ENCODE measurements around the gene ADAM12. TPM values are rescaled to one million over a fixed set of nuclear protein-coding genes. Genes with fewer than 3 reads are reported as not detected.

Gene ADAM12
- total RNA-seq, 1 experiment from 2014 or later, result 16.8 TPM

DNA sequence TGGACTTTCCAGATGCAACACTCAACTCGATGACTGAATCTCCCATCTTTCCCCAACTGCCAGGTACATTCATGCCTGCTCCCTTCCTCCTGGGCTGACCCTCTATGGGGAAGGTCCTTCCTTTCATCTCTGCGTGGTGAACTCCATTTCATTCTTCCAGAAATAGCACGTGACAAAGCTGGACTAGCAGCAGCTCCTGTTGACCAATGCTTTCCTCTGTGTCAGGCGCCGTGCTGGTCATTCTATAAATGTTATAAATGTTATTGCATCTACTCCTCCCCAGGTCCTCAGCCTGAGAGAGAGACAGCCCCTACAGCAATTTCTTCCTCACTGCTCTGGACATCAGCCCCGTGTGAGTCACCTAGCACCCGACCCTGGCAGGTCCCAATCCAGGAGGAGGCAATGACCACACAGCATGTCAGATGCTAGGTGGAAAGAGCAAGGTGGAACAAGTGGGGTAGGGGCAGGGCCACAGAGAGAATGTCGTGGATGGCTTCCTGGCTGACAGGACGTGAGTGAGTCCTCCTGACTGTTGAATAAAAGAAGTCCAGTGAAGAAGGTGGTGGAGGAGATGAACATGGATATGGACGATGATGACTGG is 178.1 kb downstream of the ADAM12 start:
- Histone ChIP-seq H3K79me2 (ENCODE audit: low read depth) (no peaks in the 10 kb centered on the region), H3K27me3 (ENCODE audit: insufficient read depth, low read depth) (no peaks in the 10 kb centered on the region), H3K4me3 (no peak overlapping the region), H4K20me1 (ENCODE audit: insufficient read depth) (no peaks in the 10 kb centered on the region), H3K27ac (no peak overlapping the region), H3K9me3 (ENCODE audit: insufficient read depth, low read depth) (no peaks in the 10 kb centered on the region), H2AFZ (no peak overlapping the region), H3K36me3 (ENCODE audit: low read depth) (no peaks in the 10 kb centered on the region), H3F3A (ENCODE audit: insufficient read depth, low read depth) (peaks cover 3% of the 10 kb centered on the region), H3K4me2 (no peak overlapping the region), H3K9me2 (ENCODE audit: insufficient read depth) (no peaks in the 10 kb centered on the region), H3K4me1 (replicated peaks; ENCODE audit: insufficient read depth) (peaks cover 10% of the 10 kb centered on the region)
- ChIA-PET POLR2A (ENCODE audit: unreplicated experiment) (no interaction called here), CTCF (no interaction called here)
- no TSS peak for BruUV-seq (replicated peaks)
- intact Hi-C loops (cut with micrococcal nuclease; ENCODE audit: unreplicated experiment), result no loop called here
- no peak for DNase-seq
- no peak for TF ChIP-seq EZH2 (IDR thresholded peaks at IDR 0.05; ENCODE audit: low read depth)
- TF ChIP-seq, protein P1, sequence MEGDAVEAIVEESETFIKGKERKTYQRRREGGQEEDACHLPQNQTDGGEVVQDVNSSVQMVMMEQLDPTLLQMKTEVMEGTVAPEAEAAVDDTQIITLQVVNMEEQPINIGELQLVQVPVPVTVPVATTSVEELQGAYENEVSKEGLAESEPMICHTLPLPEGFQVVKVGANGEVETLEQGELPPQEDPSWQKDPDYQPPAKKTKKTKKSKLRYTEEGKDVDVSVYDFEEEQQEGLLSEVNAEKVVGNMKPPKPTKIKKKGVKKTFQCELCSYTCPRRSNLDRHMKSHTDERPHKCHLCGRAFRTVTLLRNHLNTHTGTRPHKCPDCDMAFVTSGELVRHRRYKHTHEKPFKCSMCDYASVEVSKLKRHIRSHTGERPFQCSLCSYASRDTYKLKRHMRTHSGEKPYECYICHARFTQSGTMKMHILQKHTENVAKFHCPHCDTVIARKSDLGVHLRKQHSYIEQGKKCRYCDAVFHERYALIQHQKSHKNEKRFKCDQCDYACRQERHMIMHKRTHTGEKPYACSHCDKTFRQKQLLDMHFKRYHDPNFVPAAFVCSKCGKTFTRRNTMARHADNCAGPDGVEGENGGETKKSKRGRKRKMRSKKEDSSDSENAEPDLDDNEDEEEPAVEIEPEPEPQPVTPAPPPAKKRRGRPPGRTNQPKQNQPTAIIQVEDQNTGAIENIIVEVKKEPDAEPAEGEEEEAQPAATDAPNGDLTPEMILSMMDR (conservative IDR thresholded peaks at IDR 0.05), result no peak

DNA sequence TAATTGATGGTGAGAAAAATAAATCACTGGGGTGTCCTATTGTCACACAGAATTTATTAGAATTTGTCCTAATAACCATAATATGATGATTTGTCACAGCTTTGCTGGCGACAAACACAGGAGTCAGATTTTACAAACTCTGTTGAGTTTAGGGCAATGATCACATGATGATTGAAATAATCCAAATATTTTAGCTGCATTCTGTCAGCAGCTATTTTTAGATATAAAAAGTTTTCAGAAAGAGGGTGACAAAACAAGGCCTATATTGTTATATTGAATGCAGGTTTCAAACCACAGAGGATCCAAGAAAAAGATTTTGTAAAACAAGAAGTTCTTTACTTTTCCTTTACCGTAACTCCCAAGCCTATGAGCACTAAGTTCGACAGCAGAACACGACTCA is 178.8 kb downstream of the ADAM12 start:
- BruUV-seq (replicated peaks), result no TSS peak
- Histone ChIP-seq H2AFZ (no peak overlapping the region), H3K27ac (no peak overlapping the region), H3K79me2 (ENCODE audit: low read depth) (no peaks in the 10 kb centered on the region), H3K27me3 (ENCODE audit: insufficient read depth, low read depth) (no peaks in the 10 kb centered on the region), H3K4me2 (no peak overlapping the region), H3F3A (ENCODE audit: insufficient read depth, low read depth) (peaks cover 10% of the 10 kb centered on the region), H3K9me3 (ENCODE audit: insufficient read depth, low read depth) (no peaks in the 10 kb centered on the region), H3K36me3 (ENCODE audit: low read depth) (no peaks in the 10 kb centered on the region), H4K20me1 (ENCODE audit: insufficient read depth) (no peaks in the 10 kb centered on the region), H3K4me1 (replicated peaks; ENCODE audit: insufficient read depth) (peaks cover 17% of the 10 kb centered on the region), H3K9me2 (ENCODE audit: insufficient read depth) (no peaks in the 10 kb centered on the region), H3K4me3 (no peak overlapping the region)
- ChIA-PET POLR2A (ENCODE audit: unreplicated experiment) (no interaction called here), CTCF (no interaction called here)
- no peak for DNase-seq
- TF ChIP-seq, protein P1 (conservative IDR thresholded peaks at IDR 0.05), result no peak
- TF ChIP-seq EZH2 (IDR thresholded peaks at IDR 0.05; ENCODE audit: low read depth), result no peak
- intact Hi-C loops (cut with micrococcal nuclease; ENCODE audit: unreplicated experiment), result no loop called here

DNA sequence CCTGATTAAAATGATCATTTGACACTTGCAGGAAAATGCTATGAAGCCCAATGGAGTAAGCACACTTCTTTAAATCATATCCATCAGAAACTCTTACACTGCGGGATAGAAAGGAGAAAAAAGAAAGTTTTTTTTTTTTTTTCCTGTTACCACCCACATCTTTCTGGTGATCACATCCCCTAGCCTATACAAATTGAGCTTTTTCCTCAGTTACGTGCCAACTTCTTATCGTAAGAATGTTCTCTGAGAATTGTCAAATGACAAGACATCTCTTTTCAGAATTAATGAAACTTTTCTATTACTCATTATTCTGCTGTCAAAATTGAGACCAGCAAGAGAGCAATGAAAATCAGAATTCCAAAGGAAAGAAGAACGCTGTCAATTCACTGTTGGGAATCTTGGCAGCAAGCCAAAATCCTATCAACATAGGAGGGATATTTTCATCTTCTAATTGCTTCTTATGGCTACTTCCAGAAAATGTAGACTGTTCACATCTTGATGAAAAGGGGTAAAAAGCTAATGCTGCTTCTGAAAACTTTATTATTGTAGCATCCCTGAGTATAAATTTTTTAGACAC is 179.5 kb downstream of the ADAM12 start:
- no peaks in the 10 kb centered on the region for H4K20me1 ChIP-seq (ENCODE audit: insufficient read depth)
- no peaks in the 10 kb centered on the region for H3K9me3 ChIP-seq (ENCODE audit: insufficient read depth, low read depth)
- no peak overlapping the region for H3K27ac ChIP-seq
- H3K36me3 ChIP-seq (ENCODE audit: low read depth), result no peaks in the 10 kb centered on the region
- BruUV-seq (replicated peaks), result no TSS peak
- H3K9me2 ChIP-seq (ENCODE audit: insufficient read depth), result no peaks in the 10 kb centered on the region
- ChIA-PET POLR2A (ENCODE audit: unreplicated experiment) (no interaction called here), CTCF (no interaction called here)
- no peak for DNase-seq
- no peak for TF ChIP-seq EZH2 (IDR thresholded peaks at IDR 0.05; ENCODE audit: low read depth)
- TF ChIP-seq, protein P1 (conservative IDR thresholded peaks at IDR 0.05), result no peak
- H2AFZ ChIP-seq, result no peak overlapping the region
- H3K79me2 ChIP-seq (ENCODE audit: low read depth), result no peaks in the 10 kb centered on the region
- H3K4me3 ChIP-seq, result no peak overlapping the region
- no peak overlapping the region for H3K4me2 ChIP-seq
- peaks cover 15% of the 10 kb centered on the region for H3F3A ChIP-seq (ENCODE audit: insufficient read depth, low read depth)
- no peaks in the 10 kb centered on the region for H3K27me3 ChIP-seq (ENCODE audit: insufficient read depth, low read depth)
- peaks cover 24% of the 10 kb centered on the region for H3K4me1 ChIP-seq (replicated peaks; ENCODE audit: insufficient read depth)
- intact Hi-C loops (cut with micrococcal nuclease; ENCODE audit: unreplicated experiment), result no loop called here
